SKM-1 treated with dmso at 0.1 percent for 144 hours (cell line): Measurements from ENCODE around the gene GRIN2C.
A peak's percentile ranks its signal among the peaks of the same experiment; 100 is the strongest.
"Not testable (repeated sequence)": the region's sequence is repeated elsewhere in the genome, so short reads cannot be mapped to it uniquely, and the experiment has no call there.

Experiments used
- DNase-seq: peaks from one replicate; lab custom pipeline; 2025; ENCODE audit not compliant: unreplicated experiment; lab: John Stamatoyannopoulos, UW

Gene GRIN2C

DNA sequence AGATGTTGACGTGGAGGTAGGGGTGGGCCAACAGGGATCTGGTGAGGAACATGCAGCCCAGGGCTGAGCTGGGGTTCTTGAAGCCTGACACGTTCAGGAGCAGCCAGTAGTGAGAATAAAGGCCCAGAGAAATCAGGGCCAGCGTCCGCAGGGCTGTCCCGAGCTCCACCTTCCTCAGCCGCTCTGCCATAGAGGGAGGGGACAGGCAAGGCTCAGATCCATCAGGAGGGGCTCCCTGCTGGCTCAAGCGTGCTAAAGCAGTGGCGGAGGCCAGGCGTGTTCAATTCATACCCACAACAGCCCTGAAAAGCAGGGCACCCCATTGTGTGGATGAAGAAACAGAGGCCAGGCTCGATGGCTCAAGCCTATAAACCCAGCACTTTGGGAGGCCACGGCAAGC, 21.4 kb upstream of the GRIN2C start:
- DNase-seq = no peak

DNA sequence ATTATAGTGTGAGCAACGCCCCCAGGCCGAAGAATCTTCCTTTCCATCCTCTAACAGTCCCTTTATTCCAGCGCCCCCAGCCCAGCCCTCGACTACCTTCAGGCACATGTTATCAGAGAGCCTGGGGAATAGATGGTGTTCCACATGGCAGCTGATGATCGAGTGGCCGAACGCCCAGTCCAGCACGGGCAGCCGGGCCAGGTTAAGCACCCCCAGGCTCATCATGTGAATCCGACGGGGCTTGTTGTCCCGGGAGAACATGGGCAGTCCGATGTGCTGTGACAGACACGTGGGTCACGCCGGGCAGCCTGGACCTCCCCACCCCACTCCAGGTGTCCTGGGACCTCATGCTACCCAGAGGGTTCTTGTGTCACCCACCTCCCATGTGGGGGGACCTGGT, 19.6 kb upstream of the GRIN2C start:
- no peak for DNase-seq

DNA sequence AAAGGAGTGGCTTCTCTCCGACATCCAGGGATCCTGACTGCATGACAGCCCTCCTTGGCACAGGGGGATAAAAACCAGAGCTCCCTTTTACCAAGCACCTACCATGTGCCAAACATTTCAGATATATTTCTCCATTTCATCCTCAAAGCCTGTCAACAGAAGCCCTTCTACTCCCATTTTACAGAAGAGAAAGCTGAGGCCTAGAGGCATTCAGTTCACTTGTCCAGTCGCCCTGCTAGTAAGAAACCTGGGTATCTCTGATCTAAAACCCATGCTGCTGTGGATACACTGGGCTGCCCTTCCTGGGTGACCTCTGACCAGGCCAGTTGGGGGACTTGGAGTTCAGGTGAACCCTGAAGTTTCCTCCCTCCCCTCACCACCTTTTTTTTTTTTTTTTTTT, 19.0 kb upstream of the GRIN2C start:
- DNase-seq = no peak

GRCh38 chr17:74877592-74878548, 18.2 kb upstream of the GRIN2C start:
- DNase-seq = no peak

DNA sequence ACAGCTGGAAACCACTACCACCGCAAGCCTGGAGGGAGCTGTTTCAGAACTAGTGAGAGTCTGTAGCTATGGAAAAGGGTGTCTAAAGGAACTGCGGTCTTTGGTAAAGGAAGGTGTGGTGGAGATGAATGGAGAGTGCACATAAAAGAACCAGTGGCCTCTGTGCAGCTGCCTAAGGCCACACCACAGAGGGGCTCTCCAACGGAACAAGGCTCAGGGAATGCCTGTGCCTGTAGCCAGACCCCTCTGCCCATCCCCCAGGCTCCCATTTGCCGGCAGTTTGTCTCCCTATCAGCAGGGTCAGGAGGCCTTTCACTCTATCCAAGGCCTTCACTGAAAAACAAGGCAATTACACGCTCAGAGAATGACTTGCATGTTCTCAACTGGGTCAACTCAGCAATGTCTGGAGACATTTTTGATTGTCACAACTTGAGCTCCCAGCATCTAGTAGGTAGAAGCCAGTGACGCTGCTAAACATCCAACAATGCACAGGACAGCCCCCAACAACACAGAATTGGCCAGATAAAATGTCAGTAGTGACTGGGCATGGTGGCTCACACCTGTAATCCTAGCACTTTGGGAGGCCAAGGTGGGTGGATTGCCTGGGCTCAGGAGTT, 16.4 kb upstream of the GRIN2C start:
- no peak for DNase-seq

GRCh38 chr17:74875155-74875976, 15.7 kb upstream of the GRIN2C start:
- DNase-seq = no peak

DNA sequence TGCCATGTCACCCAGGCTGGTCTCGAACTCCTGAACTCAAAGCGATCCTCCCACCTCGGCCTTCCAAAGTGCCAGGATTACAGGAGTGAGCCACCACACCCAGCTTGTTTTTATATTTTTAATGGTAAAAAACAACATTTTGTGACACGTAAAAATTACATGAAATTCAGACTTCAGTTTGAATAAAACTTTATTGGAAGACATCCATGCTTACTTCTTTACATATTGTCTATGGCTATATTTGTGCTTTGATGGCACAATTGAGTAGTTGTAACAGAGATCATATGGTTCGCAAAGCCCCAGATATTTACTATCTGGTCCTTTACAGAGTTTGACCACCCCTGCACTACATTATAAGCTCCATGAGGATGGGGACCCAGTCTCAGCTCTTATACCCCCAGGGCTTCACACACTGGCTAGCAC, 14.9 kb upstream of the GRIN2C start:
- no peak for DNase-seq

DNA sequence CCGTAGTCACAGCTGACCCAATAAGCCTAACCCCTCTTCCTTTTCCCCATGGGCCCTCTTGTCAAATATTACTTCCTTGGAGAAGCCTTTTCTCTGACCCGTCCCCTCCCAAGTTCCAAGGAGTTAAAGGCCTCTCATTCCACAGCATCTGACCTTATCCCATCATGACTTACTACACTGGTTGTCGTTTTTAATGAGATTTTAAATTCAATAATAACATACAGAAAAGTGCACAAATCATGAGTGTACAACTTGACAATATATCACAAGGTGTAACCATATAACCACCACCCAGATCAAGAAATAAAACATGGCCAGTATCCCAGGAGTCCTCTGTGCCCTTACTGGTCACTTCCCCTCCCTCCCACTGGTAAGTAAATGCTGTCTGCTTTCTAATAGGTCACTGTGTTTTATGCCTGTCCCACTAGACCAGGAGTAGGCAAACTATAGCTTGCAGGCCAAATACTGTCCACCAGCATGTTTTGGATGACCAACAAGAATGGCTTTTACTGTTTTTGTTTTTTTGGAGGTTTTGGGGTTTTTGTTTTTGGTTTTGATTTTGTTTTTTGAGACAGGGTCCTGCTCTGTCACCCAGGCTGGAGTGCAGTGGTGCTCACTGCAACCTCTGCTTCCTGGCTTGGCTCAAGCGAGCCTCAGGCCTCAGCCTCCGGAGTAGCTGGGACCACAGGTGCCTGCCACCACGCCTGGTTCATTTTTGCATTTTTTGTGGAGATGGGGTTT, 14.4 kb upstream of the GRIN2C start:
- no peak for DNase-seq

DNA sequence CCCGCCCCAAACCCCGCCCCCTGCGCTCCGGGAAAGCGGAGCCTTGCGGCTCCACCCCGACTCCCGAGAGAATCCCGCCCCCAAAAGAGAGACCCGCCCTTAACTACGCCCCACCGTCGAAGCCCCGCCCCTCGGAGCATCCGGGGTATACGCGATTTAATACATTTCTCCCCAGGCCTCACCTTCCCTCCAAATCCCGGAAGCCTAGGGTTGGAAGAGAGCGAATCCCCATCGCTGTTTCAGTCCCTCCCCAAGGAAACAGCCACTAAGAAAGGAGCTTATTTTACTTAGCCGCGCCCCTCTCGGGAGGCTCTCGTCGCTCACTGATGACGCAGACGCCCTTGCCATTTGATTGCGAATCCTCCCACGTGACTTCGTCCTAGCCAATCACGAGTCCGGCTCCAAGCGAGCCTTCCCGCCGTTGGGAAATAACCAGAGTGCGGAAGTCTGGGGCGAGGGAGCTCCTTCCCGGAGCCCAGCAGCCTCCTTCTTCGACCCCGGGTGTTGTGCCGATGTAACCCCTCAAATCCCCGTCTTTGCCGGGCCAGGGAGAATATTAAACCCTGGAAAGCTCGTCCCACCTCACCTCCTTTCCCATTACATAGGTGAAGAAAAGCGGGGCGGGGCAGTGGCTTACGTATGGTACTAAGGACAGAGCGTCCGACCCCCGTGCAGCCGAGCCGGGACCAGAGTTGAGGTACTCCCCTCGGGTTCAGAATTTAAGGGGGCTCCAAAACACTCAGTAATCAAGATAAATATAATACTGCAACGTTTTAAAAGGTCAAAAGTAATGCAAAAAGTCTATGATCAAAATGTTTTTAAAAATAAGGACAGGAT, 13.6 kb upstream of the GRIN2C start:
- DNase-seq = peak; percentile 99

DNA sequence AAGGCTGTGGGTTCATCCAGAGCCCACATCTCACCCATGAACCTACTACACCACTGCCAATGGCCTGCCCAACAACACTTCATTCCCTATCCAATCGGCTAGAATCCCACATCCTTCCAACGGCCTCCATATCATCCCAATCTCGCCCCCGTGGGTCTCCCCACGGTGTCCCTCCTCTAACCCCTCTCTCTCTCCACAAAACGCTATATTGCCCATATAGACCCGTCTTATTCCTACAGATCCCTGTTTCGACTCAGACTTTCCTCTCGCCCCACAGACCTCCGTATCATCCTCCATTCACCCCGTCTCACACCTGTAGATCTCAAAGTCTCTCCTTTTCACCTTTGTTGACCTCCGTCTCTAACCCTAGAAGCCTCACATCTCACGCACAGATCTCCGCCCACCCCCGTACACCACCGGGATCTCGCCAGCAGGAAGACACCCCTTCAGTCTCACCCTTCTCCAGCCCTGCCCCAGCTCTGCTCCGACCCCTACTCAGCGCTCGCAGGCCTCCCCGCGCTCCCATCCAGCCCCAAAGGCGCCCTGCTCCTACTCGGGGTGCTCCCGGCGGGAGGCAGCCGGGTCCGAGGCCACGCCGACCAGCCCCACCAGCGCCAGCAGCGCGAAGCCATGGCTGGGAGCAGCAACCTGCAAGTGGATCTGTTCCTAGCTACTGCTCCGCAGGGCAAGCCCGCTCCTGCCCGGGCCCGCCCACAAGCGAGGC, 12.8 kb upstream of the GRIN2C start, which contains the start of gene FDXR:
TSS of gene FDXR (minus strand) at position 682 of the 724 bp plus-strand sequence. CDS start at position 632, 50 bp downstream.
- no peak for DNase-seq

DNA sequence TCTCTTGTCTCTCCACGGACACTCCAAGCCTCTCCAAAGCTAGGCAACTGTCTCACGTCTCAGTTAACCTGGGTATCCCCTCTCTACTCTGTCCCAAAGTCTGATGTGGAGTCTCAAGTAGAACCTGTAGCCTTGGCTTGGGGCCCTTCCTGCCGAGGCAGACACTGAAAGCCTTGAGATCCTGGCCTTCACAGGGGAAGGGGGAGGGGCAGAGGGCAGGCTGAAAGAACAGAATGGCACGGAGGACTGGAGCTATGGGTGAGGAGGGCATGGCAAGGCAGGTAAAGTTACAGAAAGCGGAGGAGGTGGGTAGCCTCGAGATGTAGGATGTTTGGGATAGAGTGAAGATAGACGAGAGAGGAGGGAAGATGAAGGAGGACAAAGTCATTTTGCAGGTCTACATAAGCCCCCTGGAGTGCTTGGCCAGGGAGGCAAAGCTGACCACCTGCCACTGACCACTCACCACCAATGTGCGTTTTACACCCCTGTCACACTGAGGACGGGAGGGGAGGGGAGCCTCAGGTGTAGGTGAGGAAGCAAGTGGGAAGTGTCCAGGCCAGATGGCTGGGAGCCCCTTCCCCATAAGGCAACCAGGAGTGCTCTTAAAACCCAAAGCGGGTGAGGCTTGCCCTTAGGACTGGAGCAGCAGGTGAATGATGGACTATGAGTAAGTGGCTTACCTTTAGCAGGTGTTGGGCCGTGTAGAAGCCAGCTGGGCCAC, 11.8 kb upstream of the GRIN2C start:
- DNase-seq = no peak

GRCh38 chr17:74870512-74870911, 10.8 kb upstream of the GRIN2C start:
- DNase-seq = no peak

DNA sequence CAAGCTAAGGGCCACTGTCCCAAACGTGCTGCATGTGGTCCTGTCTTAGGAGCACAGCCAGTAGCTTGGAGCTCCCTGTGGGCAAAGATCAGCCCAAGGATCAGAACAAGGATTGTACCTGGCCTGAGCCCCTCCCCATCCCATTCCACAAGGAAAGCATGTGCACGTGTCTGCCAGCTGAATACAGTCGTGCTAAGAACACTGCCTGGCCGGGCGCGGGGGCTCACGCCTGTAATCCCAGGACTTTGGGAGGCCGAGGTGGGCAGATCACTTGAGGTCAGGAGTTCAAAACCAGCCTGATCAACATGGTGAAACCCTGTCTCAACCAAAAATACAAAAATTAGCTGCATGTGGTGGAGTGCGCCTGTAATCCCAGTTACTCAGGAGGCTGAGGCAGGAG, 10.3 kb upstream of the GRIN2C start:
- not testable (repeated sequence) for DNase-seq

DNA sequence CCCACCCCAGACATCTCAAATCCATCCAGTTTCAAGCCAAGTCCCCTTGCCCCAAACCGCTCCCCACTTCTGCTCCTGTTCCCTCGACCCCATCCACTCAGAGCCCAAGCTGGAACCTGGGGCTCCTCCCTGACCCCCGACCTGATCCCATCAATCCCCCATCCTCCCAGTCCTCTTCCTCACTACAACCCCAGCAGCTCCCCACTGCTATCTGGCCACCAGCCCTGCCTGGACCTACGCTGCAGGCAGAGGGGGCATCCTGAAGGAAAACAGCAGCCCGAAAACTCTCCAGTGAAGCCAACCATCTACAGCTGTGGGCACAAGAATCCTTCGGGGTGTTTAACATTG, 9.2 kb upstream of the GRIN2C start:
- no peak for DNase-seq

DNA sequence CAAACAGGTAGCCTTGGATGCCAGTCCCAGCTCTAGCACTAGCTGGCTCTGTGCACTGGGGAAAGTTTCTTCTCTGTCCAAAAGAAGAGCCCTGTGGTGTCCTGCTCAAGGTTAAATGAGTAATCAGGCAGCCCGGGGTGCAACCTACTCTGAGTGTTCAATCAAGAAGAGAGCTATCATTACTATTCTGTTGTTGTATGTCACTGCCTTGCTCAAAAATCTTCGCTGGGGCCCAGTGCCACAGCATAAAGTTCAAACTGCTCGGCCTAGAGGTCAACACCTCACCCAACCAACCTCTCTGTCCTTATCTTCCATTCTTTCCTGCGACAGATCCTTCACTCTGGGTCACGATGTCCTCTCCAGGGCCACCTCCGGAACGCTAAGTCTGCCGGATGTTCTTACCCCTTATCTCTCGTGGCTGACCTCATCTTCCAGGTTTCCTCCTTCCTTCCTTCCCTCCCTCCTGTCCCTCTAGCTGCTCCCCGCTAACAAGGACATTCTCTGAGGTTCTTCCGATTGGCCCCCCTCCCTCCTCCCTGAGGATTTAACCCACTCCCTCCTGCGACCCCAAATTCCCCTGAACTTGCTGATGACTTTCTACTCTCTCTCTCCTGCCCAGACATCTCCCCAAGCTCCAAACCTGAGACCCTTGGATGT, 8.7 kb upstream of the GRIN2C start:
- DNase-seq = no peak

- DNase-seq = no peak
These were observed 6.6 kb upstream of the GRIN2C start for GRCh38 chr17:74866198-74866835.

- no peak for DNase-seq
These were observed 6.0 kb upstream of the GRIN2C start for GRCh38 chr17:74865504-74866197.
